ENCODE data around the gene INSR. TPM values are rescaled to one million over a fixed set of nuclear protein-coding genes. Genes with fewer than 3 reads are reported as not detected.

Gene INSR
- total RNA-seq, 1 experiment from 2014 or later, result 2.5 TPM

DNA sequence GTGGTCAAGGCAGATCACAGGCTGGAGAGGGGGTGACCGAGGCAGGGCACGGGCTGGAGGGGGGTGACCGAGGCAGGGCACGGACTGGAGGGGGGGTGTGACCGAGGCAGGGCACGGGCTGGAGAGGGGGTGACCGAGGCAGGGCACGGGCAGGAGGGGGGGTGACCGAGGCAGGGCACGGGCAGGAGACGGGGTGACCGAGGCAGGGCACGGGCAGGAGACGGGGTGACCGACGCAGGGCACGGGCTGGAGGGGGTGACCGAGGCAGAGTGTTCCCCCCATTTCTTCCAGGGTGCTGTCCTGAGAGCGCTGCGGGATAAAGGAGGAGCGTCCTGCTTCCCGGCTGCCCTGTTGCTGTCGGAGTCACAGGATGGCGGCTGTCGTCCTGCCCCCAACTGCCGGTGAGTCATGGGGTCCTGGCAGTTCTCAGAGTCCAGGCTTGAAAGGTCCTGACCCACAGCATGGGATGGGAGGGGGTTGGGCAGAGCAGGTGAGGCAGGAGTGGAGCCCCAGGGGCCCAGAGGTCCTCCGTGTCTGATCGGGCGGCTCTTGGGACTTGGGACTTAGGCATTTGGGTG, 219.4 kb downstream of the INSR start:
- intact Hi-C loops (cut with micrococcal nuclease; ENCODE audit: unreplicated experiment) (no loop called here), in situ Hi-C loops (cut with HindIII; ENCODE audit: low pct_unique_long_range_greater_than_20kb, low sequenced_read_pairs) (no loop called here)
- DNase-seq (ENCODE audit: low read depth, low spot score), result no peak
- BruUV-seq (replicated peaks), result no TSS peak
- Histone ChIP-seq H3K36me3 (ENCODE audit: control insufficient read depth, insufficient read depth, low read length) (peaks cover 6% of the 10 kb centered on the region), H3K9me3 (ENCODE audit: control insufficient read depth, insufficient read depth, low read depth, low read length) (peaks cover 26% of the 10 kb centered on the region; the same call in 1 of the 2 replicates), H3K4me3 (ENCODE audit: low read depth in 2 of 2, low read length in 2 of 2) (no peak overlapping the region), H3K27me3 (ENCODE audit: control insufficient read depth, insufficient read depth, low read length) (no peaks in the 10 kb centered on the region), H3K27ac (ENCODE audit: low read length) (no peak overlapping the region), H3K4me1 (ENCODE audit: control insufficient read depth, insufficient read depth, low read length) (no peaks in the 10 kb centered on the region)
- POLR2A ChIA-PET, result no interaction called here
- no peak for ATAC-seq
- CTCF ChIA-PET, result no interaction called here
- TF ChIP-seq TCF7L2 (IDR thresholded peaks at IDR 0.05; ENCODE audit: low read depth, low read length), result no peak
- no peak for TF ChIP-seq POLR2AphosphoS5 (IDR thresholded peaks at IDR 0.05; ENCODE audit: low read depth, low read length)
- TF ChIP-seq, protein P1, sequence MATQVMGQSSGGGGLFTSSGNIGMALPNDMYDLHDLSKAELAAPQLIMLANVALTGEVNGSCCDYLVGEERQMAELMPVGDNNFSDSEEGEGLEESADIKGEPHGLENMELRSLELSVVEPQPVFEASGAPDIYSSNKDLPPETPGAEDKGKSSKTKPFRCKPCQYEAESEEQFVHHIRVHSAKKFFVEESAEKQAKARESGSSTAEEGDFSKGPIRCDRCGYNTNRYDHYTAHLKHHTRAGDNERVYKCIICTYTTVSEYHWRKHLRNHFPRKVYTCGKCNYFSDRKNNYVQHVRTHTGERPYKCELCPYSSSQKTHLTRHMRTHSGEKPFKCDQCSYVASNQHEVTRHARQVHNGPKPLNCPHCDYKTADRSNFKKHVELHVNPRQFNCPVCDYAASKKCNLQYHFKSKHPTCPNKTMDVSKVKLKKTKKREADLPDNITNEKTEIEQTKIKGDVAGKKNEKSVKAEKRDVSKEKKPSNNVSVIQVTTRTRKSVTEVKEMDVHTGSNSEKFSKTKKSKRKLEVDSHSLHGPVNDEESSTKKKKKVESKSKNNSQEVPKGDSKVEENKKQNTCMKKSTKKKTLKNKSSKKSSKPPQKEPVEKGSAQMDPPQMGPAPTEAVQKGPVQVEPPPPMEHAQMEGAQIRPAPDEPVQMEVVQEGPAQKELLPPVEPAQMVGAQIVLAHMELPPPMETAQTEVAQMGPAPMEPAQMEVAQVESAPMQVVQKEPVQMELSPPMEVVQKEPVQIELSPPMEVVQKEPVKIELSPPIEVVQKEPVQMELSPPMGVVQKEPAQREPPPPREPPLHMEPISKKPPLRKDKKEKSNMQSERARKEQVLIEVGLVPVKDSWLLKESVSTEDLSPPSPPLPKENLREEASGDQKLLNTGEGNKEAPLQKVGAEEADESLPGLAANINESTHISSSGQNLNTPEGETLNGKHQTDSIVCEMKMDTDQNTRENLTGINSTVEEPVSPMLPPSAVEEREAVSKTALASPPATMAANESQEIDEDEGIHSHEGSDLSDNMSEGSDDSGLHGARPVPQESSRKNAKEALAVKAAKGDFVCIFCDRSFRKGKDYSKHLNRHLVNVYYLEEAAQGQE (IDR thresholded peaks at IDR 0.05; ENCODE audit: insufficient read depth in 1 of 2, low read depth in 2 of 2, low read length in 1 of 2), result no peak
- no peak for TF ChIP-seq SIN3A (IDR thresholded peaks at IDR 0.05; ENCODE audit: borderline replicate concordance, insufficient read depth, low read depth, low read length)
- TF ChIP-seq, protein P2, sequence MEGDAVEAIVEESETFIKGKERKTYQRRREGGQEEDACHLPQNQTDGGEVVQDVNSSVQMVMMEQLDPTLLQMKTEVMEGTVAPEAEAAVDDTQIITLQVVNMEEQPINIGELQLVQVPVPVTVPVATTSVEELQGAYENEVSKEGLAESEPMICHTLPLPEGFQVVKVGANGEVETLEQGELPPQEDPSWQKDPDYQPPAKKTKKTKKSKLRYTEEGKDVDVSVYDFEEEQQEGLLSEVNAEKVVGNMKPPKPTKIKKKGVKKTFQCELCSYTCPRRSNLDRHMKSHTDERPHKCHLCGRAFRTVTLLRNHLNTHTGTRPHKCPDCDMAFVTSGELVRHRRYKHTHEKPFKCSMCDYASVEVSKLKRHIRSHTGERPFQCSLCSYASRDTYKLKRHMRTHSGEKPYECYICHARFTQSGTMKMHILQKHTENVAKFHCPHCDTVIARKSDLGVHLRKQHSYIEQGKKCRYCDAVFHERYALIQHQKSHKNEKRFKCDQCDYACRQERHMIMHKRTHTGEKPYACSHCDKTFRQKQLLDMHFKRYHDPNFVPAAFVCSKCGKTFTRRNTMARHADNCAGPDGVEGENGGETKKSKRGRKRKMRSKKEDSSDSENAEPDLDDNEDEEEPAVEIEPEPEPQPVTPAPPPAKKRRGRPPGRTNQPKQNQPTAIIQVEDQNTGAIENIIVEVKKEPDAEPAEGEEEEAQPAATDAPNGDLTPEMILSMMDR (IDR thresholded peaks at IDR 0.05), result no peak

DNA sequence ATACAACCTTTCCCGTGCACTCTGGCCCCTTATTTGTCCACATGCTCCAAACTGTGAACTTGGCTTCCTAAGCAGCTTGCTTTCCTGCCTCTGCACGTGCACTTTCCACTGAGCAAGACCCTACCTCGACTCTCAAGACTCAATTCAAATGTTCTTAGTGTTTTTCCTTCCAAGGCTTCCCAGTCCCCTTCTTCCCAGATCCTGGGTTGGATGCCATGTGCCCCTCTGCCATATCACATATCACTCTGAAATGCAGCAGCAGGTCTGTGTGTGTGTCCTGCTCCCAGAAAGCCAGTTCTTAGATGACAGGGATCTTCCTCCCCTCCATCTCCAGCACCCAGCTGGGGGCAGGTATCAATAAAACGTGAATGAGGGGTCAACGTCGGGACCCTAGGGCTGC, 221.7 kb downstream of the INSR start:
- CTCF ChIA-PET, result no interaction called here
- Histone ChIP-seq H3K27me3 (ENCODE audit: control insufficient read depth, insufficient read depth, low read length) (no peaks in the 10 kb centered on the region), H3K36me3 (ENCODE audit: control insufficient read depth, insufficient read depth, low read length) (peaks cover 5% of the 10 kb centered on the region), H3K4me1 (ENCODE audit: control insufficient read depth, insufficient read depth, low read length) (no peaks in the 10 kb centered on the region), H3K4me3 (ENCODE audit: low read depth in 2 of 2, low read length in 2 of 2) (no peak overlapping the region), H3K27ac (ENCODE audit: low read length) (no peak overlapping the region), H3K9me3 (ENCODE audit: control insufficient read depth, insufficient read depth, low read depth, low read length) (peaks cover 12% of the 10 kb centered on the region; the same call in 1 of the 2 replicates)
- POLR2A ChIA-PET, result no interaction called here
- TSS peak; percentile 40 for BruUV-seq (replicated peaks)
- TF ChIP-seq, protein P2 (IDR thresholded peaks at IDR 0.05), result no peak
- TF ChIP-seq SIN3A (IDR thresholded peaks at IDR 0.05; ENCODE audit: borderline replicate concordance, insufficient read depth, low read depth, low read length), result no peak
- no peak for TF ChIP-seq TCF7L2 (IDR thresholded peaks at IDR 0.05; ENCODE audit: low read depth, low read length)
- TF ChIP-seq, protein P1 (IDR thresholded peaks at IDR 0.05; ENCODE audit: insufficient read depth in 1 of 2, low read depth in 2 of 2, low read length in 1 of 2), result no peak
- TF ChIP-seq POLR2AphosphoS5 (IDR thresholded peaks at IDR 0.05; ENCODE audit: low read depth, low read length), result no peak
- DNase-seq (ENCODE audit: low read depth, low spot score) (no peak), ATAC-seq (no peak)
- intact Hi-C loops (cut with micrococcal nuclease; ENCODE audit: unreplicated experiment) (no loop called here), in situ Hi-C loops (cut with HindIII; ENCODE audit: low pct_unique_long_range_greater_than_20kb, low sequenced_read_pairs) (no loop called here)

All from Panc1 (cell line).